MM.1S (cell line): ENCODE results near the gene GRAMD1A.

Source experiments
- CTCF ChIP-seq: fragments of 300-600 bp; sonication (generic); IDR thresholded peaks from 2 replicates; pipeline ENCODE4 v1.5.1; 2016; ENCODE audit warnings: antibody characterized with exemption, low read length, mixed read lengths
- EZH2phosphoT487 ChIP-seq: fragments of 300-600 bp; sonication (generic); IDR thresholded peaks from 2 replicates; pipeline ENCODE4 v1.6.1; 2018; ENCODE audit warnings: antibody characterized with exemption, low read length

- TF ChIP-seq EZH2phosphoT487 (no peak), CTCF (no peak)
These were observed 30.4 kb upstream of the GRAMD1A start for GRCh38 chr19:34969721-34970120.
